Gastrocnemius medialis (tissue), 4 donors: ENCODE results near the gene ZNF277.

Source experiments
- POLR2A ChIP-seq, 2 donors: fragments of 450-650 bp; IDR thresholded peaks; one replicate each; pipeline ENCODE4 v1.6.1; 2017; ENCODE audit warnings: antibody characterized with exemption in 2 of 2, mild to moderate bottlenecking in 2 of 2, moderate library complexity in 2 of 2
- TF ChIP-seq, protein P1 (sequence below), 5 experiments: fragments of 450-650 bp in 3 of 5; fragments of 200-600 bp in 2 of 5; sonication (generic) in 2 of 5; IDR thresholded peaks in 4 of 5; conservative IDR thresholded peaks in 1 of 5; 1 replicate in 4 of 5; 2 replicates in 1 of 5; pipeline ENCODE4 v1.5.1; 2016 to 2019; ENCODE audit warnings: antibody characterized with exemption in 5 of 5, mild to moderate bottlenecking in 3 of 5, moderate library complexity in 3 of 5

DNA sequence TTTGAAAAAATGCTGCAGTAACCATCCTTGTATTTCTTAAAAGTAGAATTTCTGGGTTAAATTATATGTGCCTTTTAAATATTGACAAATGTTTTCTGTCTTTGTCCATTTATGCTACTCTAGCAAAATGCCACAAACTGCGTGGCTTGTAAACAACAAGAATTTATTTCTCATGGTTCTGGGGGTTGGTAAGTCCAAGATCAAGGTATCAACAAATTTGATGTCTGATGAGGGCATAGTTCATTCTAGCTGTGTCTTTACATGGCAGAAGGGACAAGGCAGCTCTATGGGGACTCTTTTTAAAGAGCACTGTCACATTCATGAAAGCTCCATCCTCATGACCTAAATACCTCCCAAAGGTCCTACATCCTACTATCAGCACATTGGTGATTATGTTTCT, 27.7 kb downstream of the ZNF277 start:
- TF ChIP-seq, protein P1, sequence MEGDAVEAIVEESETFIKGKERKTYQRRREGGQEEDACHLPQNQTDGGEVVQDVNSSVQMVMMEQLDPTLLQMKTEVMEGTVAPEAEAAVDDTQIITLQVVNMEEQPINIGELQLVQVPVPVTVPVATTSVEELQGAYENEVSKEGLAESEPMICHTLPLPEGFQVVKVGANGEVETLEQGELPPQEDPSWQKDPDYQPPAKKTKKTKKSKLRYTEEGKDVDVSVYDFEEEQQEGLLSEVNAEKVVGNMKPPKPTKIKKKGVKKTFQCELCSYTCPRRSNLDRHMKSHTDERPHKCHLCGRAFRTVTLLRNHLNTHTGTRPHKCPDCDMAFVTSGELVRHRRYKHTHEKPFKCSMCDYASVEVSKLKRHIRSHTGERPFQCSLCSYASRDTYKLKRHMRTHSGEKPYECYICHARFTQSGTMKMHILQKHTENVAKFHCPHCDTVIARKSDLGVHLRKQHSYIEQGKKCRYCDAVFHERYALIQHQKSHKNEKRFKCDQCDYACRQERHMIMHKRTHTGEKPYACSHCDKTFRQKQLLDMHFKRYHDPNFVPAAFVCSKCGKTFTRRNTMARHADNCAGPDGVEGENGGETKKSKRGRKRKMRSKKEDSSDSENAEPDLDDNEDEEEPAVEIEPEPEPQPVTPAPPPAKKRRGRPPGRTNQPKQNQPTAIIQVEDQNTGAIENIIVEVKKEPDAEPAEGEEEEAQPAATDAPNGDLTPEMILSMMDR (IDR thresholded peaks at IDR 0.05 in 4 of 5, conservative IDR thresholded peaks at IDR 0.05 in 1 of 5): no peak
- no peak for TF ChIP-seq POLR2A (IDR thresholded peaks at IDR 0.05)
